GM19328 (cell line): ENCODE measurements around the gene DSE.

ENCODE experiments used
- ATAC-seq: cut with Tn5 transposase; IDR thresholded peaks from one replicate; pipeline ENCODE4 v1.9.1; 2021; ENCODE audit warnings: mild to moderate bottlenecking, moderate library complexity; ENCODE audit not compliant: unreplicated experiment

The DSE gene

GRCh38 chr6:116444575-116444974 lies 73.8 kb downstream of the DSE start:
- no peak for ATAC-seq

GRCh38 chr6:116445102-116445501 lies 74.4 kb downstream of the DSE start:
- ATAC-seq: no peak

- ATAC-seq: no peak
Observed at GRCh38 chr6:116446399-116446798, 75.7 kb downstream of the DSE start.

- no peak for ATAC-seq
Observed at GRCh38 chr6:116447052-116447451, 76.3 kb downstream of the DSE start.

GRCh38 chr6:116447496-116448011 lies 76.8 kb downstream of the DSE start:
- no peak for ATAC-seq

GRCh38 chr6:116449565-116449964 lies 78.8 kb downstream of the DSE start:
- ATAC-seq: no peak

GRCh38 chr6:116450185-116450710 lies 79.5 kb downstream of the DSE start:
- ATAC-seq: no peak

GRCh38 chr6:116450769-116451740 lies 80.3 kb downstream of the DSE start:
- ATAC-seq: peak; percentile 87

GRCh38 chr6:116451916-116452315 lies 81.2 kb downstream of the DSE start:
- no peak for ATAC-seq

GRCh38 chr6:116452531-116452930 lies 81.8 kb downstream of the DSE start:
- ATAC-seq: no peak

GRCh38 chr6:116456106-116456505 lies 85.4 kb downstream of the DSE start:
- no peak for ATAC-seq

- no peak for ATAC-seq
Observed at GRCh38 chr6:116456927-116457326, 86.2 kb downstream of the DSE start.

GRCh38 chr6:116458264-116458663 lies 87.5 kb downstream of the DSE start:
- ATAC-seq: no peak

- no peak for ATAC-seq
Observed at GRCh38 chr6:116459927-116460326, 89.2 kb downstream of the DSE start.

GRCh38 chr6:116461331-116461931 lies 90.7 kb downstream of the DSE start, which contains the start of gene CALHM6:
Gene CALHM6 (plus strand): TSS chr6:116461375. CDS start chr6:116461930, 555 bp downstream.
- ATAC-seq: peak; percentile 13

GRCh38 chr6:116461932-116462885 lies 91.5 kb downstream of the DSE start:
- ATAC-seq: peak; percentile 91

- no peak for ATAC-seq
Observed at GRCh38 chr6:116463301-116463700, 92.6 kb downstream of the DSE start.

- no peak for ATAC-seq
Observed at GRCh38 chr6:116465246-116465645, 94.5 kb downstream of the DSE start.

- ATAC-seq: no peak
Observed at GRCh38 chr6:116467096-116467495, 96.3 kb downstream of the DSE start.

- ATAC-seq: no peak
Observed at GRCh38 chr6:116467514-116467913, 96.8 kb downstream of the DSE start.
